Measurements from ENCODE around the gene ZDHHC23.

ZDHHC23 gene

GRCh38 chr3:113947372-113948014 is at the start of gene ZDHHC23:
Gene ZDHHC23 (plus strand): TSS chr3:113948013. CDS start chr3:113948803, 790 bp downstream.
- peak; percentile 67 for DNase-seq

GRCh38 chr3:113898892-113899291 is 48.9 kb upstream of the ZDHHC23 start:
- DNase-seq, result no peak

GRCh38 chr3:113906568-113907140 is 41.2 kb upstream of the ZDHHC23 start:
- DNase-seq, result no peak

- DNase-seq, result no peak
Measured at GRCh38 chr3:113908133-113908532, 39.7 kb upstream of the ZDHHC23 start.

GRCh38 chr3:113910966-113911365 is 36.8 kb upstream of the ZDHHC23 start:
- no peak for DNase-seq

GRCh38 chr3:113912552-113913236 is 35.1 kb upstream of the ZDHHC23 start:
- no peak for DNase-seq

- no peak for DNase-seq
Measured at GRCh38 chr3:113914646-113915045, 33.2 kb upstream of the ZDHHC23 start.

GRCh38 chr3:113927556-113927955 is 20.3 kb upstream of the ZDHHC23 start:
- DNase-seq, result no peak

GRCh38 chr3:113946831-113947230 is 982 bp upstream of the ZDHHC23 start:
- no peak for DNase-seq

GRCh38 chr3:113948015-113948917 is 453 bp downstream of the ZDHHC23 start:
- no peak for DNase-seq

GRCh38 chr3:113952921-113953320 is 5.1 kb downstream of the ZDHHC23 start:
- DNase-seq, result no peak

GRCh38 chr3:113953677-113954076 is 5.9 kb downstream of the ZDHHC23 start:
- no peak for DNase-seq

GRCh38 chr3:113954091-113954685 is 6.4 kb downstream of the ZDHHC23 start:
- DNase-seq, result no peak

- no peak for DNase-seq
Measured at GRCh38 chr3:113963879-113964278, 16.1 kb downstream of the ZDHHC23 start.

- DNase-seq, result no peak
Measured at GRCh38 chr3:113966172-113966571, 18.4 kb downstream of the ZDHHC23 start.

GRCh38 chr3:113968986-113969385 is 21.2 kb downstream of the ZDHHC23 start:
- no peak for DNase-seq

- DNase-seq, result no peak
Measured at GRCh38 chr3:113977822-113978221, 30.0 kb downstream of the ZDHHC23 start.

- no peak for DNase-seq
Measured at GRCh38 chr3:113979916-113980315, 32.1 kb downstream of the ZDHHC23 start.

- no peak for DNase-seq
Measured at GRCh38 chr3:113981803-113982202, 34.0 kb downstream of the ZDHHC23 start.

GRCh38 chr3:113983544-113983943 is 35.7 kb downstream of the ZDHHC23 start:
- DNase-seq, result no peak

- peak; percentile 57 for DNase-seq
Measured at GRCh38 chr3:113985541-113985940, 37.7 kb downstream of the ZDHHC23 start.

GRCh38 chr3:114005481-114005880 is 57.7 kb downstream of the ZDHHC23 start:
- DNase-seq, result peak; percentile 72
